K562 (cell line): ENCODE measurements around the gene MB21D2.

Experiments used
- ATF2 ChIP-seq: sonication (generic); formaldehyde crosslinking; IDR thresholded peaks from 2 replicates; pipeline ENCODE4 v1.8.1; 2022; ENCODE audit warnings: missing genetic modification reagents
- CHD1 ChIP-seq: fragments of 200-600 bp; sonication (generic); IDR thresholded peaks from one replicate; pipeline ENCODE4 v1.6.1; 2012; ENCODE audit warnings: mild to moderate bottlenecking, moderate library complexity, low read length, inconsistent platforms
- CTCF ChIP-seq, 3 experiments: IDR thresholded peaks in 2 of 3; conservative IDR thresholded peaks in 1 of 3; 2 replicates each; pipeline ENCODE4 v1.5.1; 2011 to 2012; ENCODE audit warnings: low read length in 3 of 3, mild to moderate bottlenecking in 3 of 3, control low read depth in 2 of 3, improper control_type of control experiment in 1 of 3, inconsistent platforms in 1 of 3, low read depth in 1 of 3, mixed read lengths in 1 of 3, moderate library complexity in 1 of 3; ENCODE audit not compliant: insufficient read depth in 2 of 3
- KDM1A ChIP-seq, 2 experiments: fragments of 450-650 bp; IDR thresholded peaks; 2 replicates each; pipeline ENCODE4 v1.6.1; 2016; ENCODE audit warnings: mild to moderate bottlenecking in 2 of 2
- MYC ChIP-seq, 2 experiments: fragments of 250-450 bp in 1 of 2; sonication (Bioruptor Pico) in 1 of 2; IDR thresholded peaks; 2 replicates each; pipeline versions ENCODE4 v1.5.1 to v1.6.1; 2012 to 2021; ENCODE audit warnings: low read depth in 2 of 2, borderline replicate concordance in 1 of 2, improper control_type of control experiment in 1 of 2, low read length in 1 of 2, mild to moderate bottlenecking in 1 of 2, moderate library complexity in 1 of 2
- POLR2A ChIP-seq: fragments of 450-650 bp; conservative IDR thresholded peaks from 2 replicates; pipeline ENCODE4 v1.6.1; 2016
- YY1 ChIP-seq, 3 experiments: IDR thresholded peaks; 2 replicates each; pipeline ENCODE4 v1.6.1; 2011; ENCODE audit warnings: low read length in 2 of 3, mild to moderate bottlenecking in 2 of 3, moderate library complexity in 2 of 3, borderline replicate concordance in 1 of 3, control low read depth in 1 of 3, low read depth in 1 of 3; ENCODE audit not compliant: insufficient read depth in 3 of 3, insufficient replicate concordance in 2 of 3, control insufficient read depth in 1 of 3, insufficient read length in 1 of 3; ENCODE audit errors: extremely low read depth in 1 of 3
- TF ChIP-seq, protein P1 (sequence below): sonication (generic); formaldehyde crosslinking; IDR thresholded peaks from 2 replicates; pipeline ENCODE4 v1.8.0; 2023; ENCODE audit warnings: mild to moderate bottlenecking, missing genetic modification reagents

GRCh38 chr3:192864941-192865340, 52.7 kb downstream of the MB21D2 start:
- TF ChIP-seq CHD1 = no peak
- TF ChIP-seq, protein P1, sequence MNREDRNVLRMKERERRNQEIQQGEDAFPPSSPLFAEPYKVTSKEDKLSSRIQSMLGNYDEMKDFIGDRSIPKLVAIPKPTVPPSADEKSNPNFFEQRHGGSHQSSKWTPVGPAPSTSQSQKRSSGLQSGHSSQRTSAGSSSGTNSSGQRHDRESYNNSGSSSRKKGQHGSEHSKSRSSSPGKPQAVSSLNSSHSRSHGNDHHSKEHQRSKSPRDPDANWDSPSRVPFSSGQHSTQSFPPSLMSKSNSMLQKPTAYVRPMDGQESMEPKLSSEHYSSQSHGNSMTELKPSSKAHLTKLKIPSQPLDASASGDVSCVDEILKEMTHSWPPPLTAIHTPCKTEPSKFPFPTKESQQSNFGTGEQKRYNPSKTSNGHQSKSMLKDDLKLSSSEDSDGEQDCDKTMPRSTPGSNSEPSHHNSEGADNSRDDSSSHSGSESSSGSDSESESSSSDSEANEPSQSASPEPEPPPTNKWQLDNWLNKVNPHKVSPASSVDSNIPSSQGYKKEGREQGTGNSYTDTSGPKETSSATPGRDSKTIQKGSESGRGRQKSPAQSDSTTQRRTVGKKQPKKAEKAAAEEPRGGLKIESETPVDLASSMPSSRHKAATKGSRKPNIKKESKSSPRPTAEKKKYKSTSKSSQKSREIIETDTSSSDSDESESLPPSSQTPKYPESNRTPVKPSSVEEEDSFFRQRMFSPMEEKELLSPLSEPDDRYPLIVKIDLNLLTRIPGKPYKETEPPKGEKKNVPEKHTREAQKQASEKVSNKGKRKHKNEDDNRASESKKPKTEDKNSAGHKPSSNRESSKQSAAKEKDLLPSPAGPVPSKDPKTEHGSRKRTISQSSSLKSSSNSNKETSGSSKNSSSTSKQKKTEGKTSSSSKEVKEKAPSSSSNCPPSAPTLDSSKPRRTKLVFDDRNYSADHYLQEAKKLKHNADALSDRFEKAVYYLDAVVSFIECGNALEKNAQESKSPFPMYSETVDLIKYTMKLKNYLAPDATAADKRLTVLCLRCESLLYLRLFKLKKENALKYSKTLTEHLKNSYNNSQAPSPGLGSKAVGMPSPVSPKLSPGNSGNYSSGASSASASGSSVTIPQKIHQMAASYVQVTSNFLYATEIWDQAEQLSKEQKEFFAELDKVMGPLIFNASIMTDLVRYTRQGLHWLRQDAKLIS (CRISPR knock-in tag) = no peak
- TF ChIP-seq YY1 (IDR thresholded peaks at IDR 0.05; ENCODE audit: borderline replicate concordance in 1 of 3, control insufficient read depth in 1 of 3, extremely low read depth in 1 of 3, insufficient read depth in 3 of 3, insufficient read length in 1 of 3, insufficient replicate concordance in 2 of 3, low read depth in 1 of 3, low read length in 2 of 3) = no peak
- TF ChIP-seq CTCF (IDR thresholded peaks at IDR 0.05 in 2 of 3, conservative IDR thresholded peaks at IDR 0.05 in 1 of 3; ENCODE audit: insufficient read depth in 2 of 3, low read depth in 1 of 3, low read length in 3 of 3) = no peak
- TF ChIP-seq ATF2 (CRISPR knock-in tag) = no peak
- TF ChIP-seq KDM1A (IDR thresholded peaks at IDR 0.05) = no peak
- no peak for TF ChIP-seq POLR2A
- TF ChIP-seq MYC (IDR thresholded peaks at IDR 0.05; ENCODE audit: low read depth, low read length) = no peak
- TF ChIP-seq MYC (CRISPR knock-in tag; IDR thresholded peaks at IDR 0.05; ENCODE audit: borderline replicate concordance, low read depth) = no peak
